Panc1 (cell line): ENCODE results near the gene ASTN2. TPM values are rescaled to one million over a fixed set of nuclear protein-coding genes. Genes with fewer than 3 reads are reported as not detected.

Source experiments
- ATAC-seq: fragments of 200-7000 bp; cut with Tn5 transposase; 2 replicates; pipeline ENCODE4 v1.9.1; 2020; ENCODE audit warnings: mild to moderate bottlenecking, moderate library complexity
- BruUV-seq: library from RNA; stranded (reverse); fragments of 400-500 nt; replicated peaks from 2 replicates; lab custom pipeline; 2021; lab: Mats Ljungman, UMichigan
- CTCF ChIA-PET: fragments of 300-600 bp; sonication (Branson Sonifier 250); formaldehyde crosslinking; loops from one replicate; lab custom pipeline; 2022; ENCODE audit warnings: antibody characterized with exemption; lab: Charles Lee
- POLR2A ChIA-PET: fragments of 300-600 bp; sonication (Branson Sonifier 250); formaldehyde crosslinking; loops from one replicate; lab custom pipeline; 2022; ENCODE audit warnings: antibody characterized with exemption; lab: Charles Lee
- DNase-seq: peaks from one replicate; pipeline ENCODE4 v3.0.0-alpha.2; 2010; ENCODE audit warnings: low read depth, low spot score
- H3K27ac ChIP-seq: 2 replicates; pipeline ENCODE4 v1.5.1; 2011; ENCODE audit warnings: mild to moderate bottlenecking, low read length, inconsistent platforms
- H3K27me3 ChIP-seq: fragments of 200-500 bp; sonication (Bioruptor generic); 2 replicates; pipeline ENCODE4 v1.6.0; 2014; ENCODE audit warnings: low read length, inconsistent platforms; ENCODE audit not compliant: control insufficient read depth, insufficient read depth
- H3K36me3 ChIP-seq: fragments of 200-500 bp; sonication (Bioruptor generic); 2 replicates; pipeline ENCODE4 v1.5.1; 2014; ENCODE audit warnings: inconsistent platforms, mild to moderate bottlenecking, low read length, moderate library complexity; ENCODE audit not compliant: control insufficient read depth, insufficient read depth
- H3K4me1 ChIP-seq: 2 replicates; pipeline ENCODE4 v1.5.1; 2011; ENCODE audit warnings: inconsistent platforms, mild to moderate bottlenecking, low read length, moderate library complexity; ENCODE audit not compliant: control insufficient read depth, insufficient read depth
- H3K4me3 ChIP-seq, 2 experiments: 2 replicates each; pipeline ENCODE4 v1.5.1; 2011 to 2012; ENCODE audit warnings: low read depth in 2 of 2, low read length in 2 of 2, mild to moderate bottlenecking in 2 of 2, inconsistent platforms in 1 of 2, moderate library complexity in 1 of 2
- H3K9me3 ChIP-seq: fragments of 200-500 bp; sonication (Bioruptor generic); 2 replicates; pipeline ENCODE4 v1.5.1; 2014; ENCODE audit warnings: low read depth, mild to moderate bottlenecking, inconsistent platforms, low read length, moderate library complexity; ENCODE audit not compliant: control insufficient read depth, insufficient read depth
- POLR2AphosphoS5 ChIP-seq: IDR thresholded peaks from 2 replicates; pipeline ENCODE4 v1.6.1; 2012; ENCODE audit warnings: mild to moderate bottlenecking, low read depth, low read length, moderate library complexity
- SIN3A ChIP-seq: IDR thresholded peaks from 2 replicates; pipeline ENCODE4 v1.6.1; 2012; ENCODE audit warnings: low read depth, mild to moderate bottlenecking, low read length, moderate library complexity, borderline replicate concordance; ENCODE audit not compliant: insufficient read depth
- TCF7L2 ChIP-seq: IDR thresholded peaks from 2 replicates; pipeline ENCODE4 v1.6.1; 2011; ENCODE audit warnings: mild to moderate bottlenecking, low read depth, low read length, inconsistent platforms
- in situ Hi-C: cut with HindIII; loops from 2 replicates; pipeline ENCODE4 v1.10.0; 2016; ENCODE audit warnings: low sequenced_read_pairs, low pct_unique_long_range_greater_than_20kb
- intact Hi-C: fragments of 100-400 bp; cut with micrococcal nuclease; formaldehyde crosslinking; loops from one replicate; pipeline ENCODE4 v1.10.0; 2022; ENCODE audit not compliant: unreplicated experiment
- total RNA-seq: library from RNA; stranded (reverse); gene quantifications from one replicate; pipeline ENCODE4 v1.2.1, GENCODE V29; 2021; ENCODE audit not compliant: unreplicated experiment
- TF ChIP-seq, protein P1 (sequence below): fragments of 450-650 bp; IDR thresholded peaks from 2 replicates; pipeline ENCODE4 v1.5.1; 2017; ENCODE audit warnings: mild to moderate bottlenecking
- TF ChIP-seq, protein P2 (sequence below), 2 experiments: IDR thresholded peaks; 2 replicates each; pipeline ENCODE4 v1.6.1; 2011 to 2012; ENCODE audit warnings: low read depth in 2 of 2, control low read depth in 1 of 2, low read length in 1 of 2, mild to moderate bottlenecking in 1 of 2, moderate library complexity in 1 of 2; ENCODE audit not compliant: insufficient read depth in 1 of 2

Gene ASTN2
- total RNA-seq, 1 experiment from 2014 or later, result 3.9 TPM

DNA sequence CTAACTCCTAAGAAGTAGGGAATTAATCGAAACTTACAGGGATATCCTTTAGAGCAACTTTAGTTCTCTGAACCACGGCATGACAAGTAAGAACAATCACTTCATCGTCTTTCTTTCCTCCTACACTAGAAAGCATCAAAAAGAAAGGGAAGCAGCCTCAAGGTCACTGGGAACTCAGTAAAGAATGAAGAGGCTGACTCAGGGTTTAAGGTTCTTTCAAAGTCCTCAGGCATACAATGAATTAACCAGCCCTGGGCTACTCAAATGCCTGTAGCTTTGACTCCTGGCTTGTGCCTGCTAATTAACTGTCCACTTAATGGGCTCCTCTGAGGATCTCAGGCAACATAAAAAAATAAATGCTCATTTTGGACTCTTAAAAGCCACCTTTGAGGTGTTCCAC, 625.8 kb downstream of the ASTN2 start:
- CTCF ChIA-PET, result no interaction called here
- POLR2A ChIA-PET, result no interaction called here
- ATAC-seq, result no peak
- H3K4me1 ChIP-seq, result no peaks in the 10 kb centered on the region
- TF ChIP-seq TCF7L2, result no peak
- TF ChIP-seq, protein P1, sequence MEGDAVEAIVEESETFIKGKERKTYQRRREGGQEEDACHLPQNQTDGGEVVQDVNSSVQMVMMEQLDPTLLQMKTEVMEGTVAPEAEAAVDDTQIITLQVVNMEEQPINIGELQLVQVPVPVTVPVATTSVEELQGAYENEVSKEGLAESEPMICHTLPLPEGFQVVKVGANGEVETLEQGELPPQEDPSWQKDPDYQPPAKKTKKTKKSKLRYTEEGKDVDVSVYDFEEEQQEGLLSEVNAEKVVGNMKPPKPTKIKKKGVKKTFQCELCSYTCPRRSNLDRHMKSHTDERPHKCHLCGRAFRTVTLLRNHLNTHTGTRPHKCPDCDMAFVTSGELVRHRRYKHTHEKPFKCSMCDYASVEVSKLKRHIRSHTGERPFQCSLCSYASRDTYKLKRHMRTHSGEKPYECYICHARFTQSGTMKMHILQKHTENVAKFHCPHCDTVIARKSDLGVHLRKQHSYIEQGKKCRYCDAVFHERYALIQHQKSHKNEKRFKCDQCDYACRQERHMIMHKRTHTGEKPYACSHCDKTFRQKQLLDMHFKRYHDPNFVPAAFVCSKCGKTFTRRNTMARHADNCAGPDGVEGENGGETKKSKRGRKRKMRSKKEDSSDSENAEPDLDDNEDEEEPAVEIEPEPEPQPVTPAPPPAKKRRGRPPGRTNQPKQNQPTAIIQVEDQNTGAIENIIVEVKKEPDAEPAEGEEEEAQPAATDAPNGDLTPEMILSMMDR, result no peak
- TF ChIP-seq POLR2AphosphoS5, result no peak
- TF ChIP-seq, protein P2, sequence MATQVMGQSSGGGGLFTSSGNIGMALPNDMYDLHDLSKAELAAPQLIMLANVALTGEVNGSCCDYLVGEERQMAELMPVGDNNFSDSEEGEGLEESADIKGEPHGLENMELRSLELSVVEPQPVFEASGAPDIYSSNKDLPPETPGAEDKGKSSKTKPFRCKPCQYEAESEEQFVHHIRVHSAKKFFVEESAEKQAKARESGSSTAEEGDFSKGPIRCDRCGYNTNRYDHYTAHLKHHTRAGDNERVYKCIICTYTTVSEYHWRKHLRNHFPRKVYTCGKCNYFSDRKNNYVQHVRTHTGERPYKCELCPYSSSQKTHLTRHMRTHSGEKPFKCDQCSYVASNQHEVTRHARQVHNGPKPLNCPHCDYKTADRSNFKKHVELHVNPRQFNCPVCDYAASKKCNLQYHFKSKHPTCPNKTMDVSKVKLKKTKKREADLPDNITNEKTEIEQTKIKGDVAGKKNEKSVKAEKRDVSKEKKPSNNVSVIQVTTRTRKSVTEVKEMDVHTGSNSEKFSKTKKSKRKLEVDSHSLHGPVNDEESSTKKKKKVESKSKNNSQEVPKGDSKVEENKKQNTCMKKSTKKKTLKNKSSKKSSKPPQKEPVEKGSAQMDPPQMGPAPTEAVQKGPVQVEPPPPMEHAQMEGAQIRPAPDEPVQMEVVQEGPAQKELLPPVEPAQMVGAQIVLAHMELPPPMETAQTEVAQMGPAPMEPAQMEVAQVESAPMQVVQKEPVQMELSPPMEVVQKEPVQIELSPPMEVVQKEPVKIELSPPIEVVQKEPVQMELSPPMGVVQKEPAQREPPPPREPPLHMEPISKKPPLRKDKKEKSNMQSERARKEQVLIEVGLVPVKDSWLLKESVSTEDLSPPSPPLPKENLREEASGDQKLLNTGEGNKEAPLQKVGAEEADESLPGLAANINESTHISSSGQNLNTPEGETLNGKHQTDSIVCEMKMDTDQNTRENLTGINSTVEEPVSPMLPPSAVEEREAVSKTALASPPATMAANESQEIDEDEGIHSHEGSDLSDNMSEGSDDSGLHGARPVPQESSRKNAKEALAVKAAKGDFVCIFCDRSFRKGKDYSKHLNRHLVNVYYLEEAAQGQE (IDR thresholded peaks at IDR 0.05; ENCODE audit: insufficient read depth in 1 of 2, low read depth in 2 of 2, low read length in 1 of 2), result no peak
- TF ChIP-seq SIN3A, result no peak
- no peak overlapping the region for H3K27ac ChIP-seq
- DNase-seq, result no peak
- in situ Hi-C loops (no loop called here), intact Hi-C loops (no loop called here)
- no peaks in the 10 kb centered on the region for H3K36me3 ChIP-seq
- no peaks in the 10 kb centered on the region for H3K9me3 ChIP-seq
- H3K4me3 ChIP-seq, result no peak overlapping the region
- no peaks in the 10 kb centered on the region for H3K27me3 ChIP-seq
- no TSS peak for BruUV-seq

DNA sequence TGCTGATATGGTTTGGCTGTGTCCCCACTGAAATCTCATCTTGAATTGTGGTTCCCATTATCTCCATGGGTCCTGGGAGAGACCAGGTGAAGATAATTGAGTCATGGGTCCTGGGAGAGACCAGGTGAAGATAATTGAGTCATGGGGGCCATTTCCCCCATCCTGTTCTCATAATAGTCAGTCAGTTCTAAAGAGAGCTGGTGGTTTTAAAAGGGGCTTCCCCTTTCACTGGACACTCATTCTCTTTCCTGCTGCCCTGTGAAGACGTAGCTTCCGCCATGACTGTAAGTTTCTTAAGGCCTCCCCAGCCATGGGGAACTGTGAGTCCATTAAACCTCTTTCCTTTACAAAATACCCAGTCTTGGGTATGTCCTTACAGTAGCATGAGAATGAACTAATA, 628.1 kb downstream of the ASTN2 start:
- H3K36me3 ChIP-seq, result no peaks in the 10 kb centered on the region
- DNase-seq (no peak), ATAC-seq (no peak)
- H3K4me1 ChIP-seq, result no peaks in the 10 kb centered on the region
- no TSS peak for BruUV-seq
- TF ChIP-seq, protein P2 (IDR thresholded peaks at IDR 0.05; ENCODE audit: insufficient read depth in 1 of 2, low read depth in 2 of 2, low read length in 1 of 2), result no peak
- TF ChIP-seq TCF7L2, result no peak
- TF ChIP-seq SIN3A, result no peak
- no peak for TF ChIP-seq POLR2AphosphoS5
- TF ChIP-seq, protein P1, result no peak
- in situ Hi-C loops (no loop called here), intact Hi-C loops (no loop called here)
- ChIA-PET CTCF (no interaction called here), POLR2A (no interaction called here)
- no peaks in the 10 kb centered on the region for H3K27me3 ChIP-seq
- no peaks in the 10 kb centered on the region for H3K9me3 ChIP-seq
- no peak overlapping the region for H3K4me3 ChIP-seq
- no peak overlapping the region for H3K27ac ChIP-seq
